Right forelimb (tissue), 1 donor: ENCODE measurements around the gene CLCN6.

Experiments
- DNase-seq: peaks from one replicate; pipeline ENCODE4 v3.0.0-alpha.2; 2018

Gene CLCN6

DNA sequence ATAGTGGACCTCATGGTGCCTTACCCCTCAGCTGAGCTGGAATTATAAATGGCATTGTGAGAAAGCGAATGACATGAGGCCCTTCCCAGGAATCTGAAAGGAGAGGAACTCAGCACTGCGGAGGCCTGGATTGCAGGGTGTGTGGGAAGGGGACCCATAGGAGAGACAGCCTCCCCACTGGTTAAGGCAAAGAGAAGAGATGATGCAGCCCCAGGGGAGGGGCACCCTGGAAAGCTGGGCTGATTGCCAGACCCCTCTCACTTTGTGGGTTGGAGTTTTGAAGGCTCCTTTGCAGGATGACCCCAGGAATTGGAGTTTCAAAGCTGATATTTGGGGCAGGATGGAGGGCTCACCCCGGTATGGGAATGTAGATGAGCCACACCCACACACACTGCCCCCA, 50.7 kb downstream of the CLCN6 start:
- DNase-seq = no peak

DNA sequence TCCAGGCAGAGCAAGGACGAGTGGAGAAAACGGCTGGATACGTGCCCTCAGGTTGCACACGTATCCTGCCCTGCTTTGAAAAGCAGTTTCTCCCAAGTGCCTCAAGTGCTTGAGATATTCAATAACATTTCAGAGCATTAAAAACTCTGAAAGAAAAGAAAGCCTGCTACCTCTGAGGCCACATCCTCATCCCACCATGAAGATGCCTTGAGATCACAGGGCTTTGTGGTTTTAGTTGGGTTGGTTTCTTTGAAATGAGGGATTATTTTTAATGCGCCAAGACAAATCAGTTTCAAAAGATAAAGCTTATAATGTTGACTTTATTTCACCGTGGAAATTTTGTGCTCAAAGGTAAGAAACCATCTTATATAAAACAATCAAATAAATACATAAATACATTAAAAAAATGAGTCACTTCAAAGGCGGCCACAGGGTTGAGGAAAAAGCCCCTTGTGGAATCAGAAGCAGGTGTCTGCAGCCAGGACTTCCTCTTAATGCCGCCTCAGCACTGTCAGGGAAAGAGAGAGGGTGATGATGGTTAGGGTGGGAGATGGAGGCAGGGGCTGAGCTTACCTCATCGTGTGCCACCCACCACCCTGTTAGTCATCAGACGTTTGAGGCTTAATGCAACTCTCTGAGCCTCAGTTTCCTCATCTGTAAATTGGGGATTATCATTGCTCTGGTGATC, 51.3 kb downstream of the CLCN6 start:
- DNase-seq = no peak

DNA sequence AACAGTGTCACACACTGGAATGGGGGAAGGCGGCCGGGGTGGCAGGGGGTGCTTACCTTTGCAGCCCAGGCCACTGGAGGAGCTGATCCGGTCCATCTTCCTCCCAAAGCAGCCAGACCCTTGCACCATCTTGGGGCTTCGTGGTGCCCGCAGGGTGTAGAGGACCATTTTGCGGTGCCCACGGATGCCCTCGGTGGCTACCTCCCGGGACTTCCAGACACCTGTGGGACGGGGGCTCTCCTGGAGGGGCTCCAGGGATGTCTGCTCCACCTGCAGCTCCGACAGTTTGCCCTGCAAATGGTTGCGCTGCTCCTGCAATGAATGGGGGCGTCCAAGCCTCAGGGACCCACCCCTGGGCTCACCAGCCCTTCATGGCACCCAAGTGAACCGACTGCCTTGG, 52.2 kb downstream of the CLCN6 start:
- no peak for DNase-seq

DNA sequence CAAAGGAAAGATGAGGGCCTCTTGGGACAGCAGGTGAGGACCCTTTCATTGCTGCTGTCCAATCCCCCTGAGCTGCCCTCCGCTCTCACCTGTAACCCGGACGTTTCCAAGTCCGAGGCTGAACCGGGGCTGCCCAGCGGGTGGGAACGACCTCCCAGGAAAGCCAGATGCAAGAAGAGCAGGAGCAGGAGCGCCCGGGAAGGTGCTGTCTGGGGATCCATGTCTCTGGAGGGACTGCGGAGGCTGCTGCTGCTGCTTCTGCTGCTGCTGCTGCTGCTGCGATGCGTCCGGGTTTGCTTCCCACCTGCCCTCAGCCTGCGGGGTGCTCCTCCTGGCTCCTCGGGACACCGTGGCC, 52.6 kb downstream of the CLCN6 start, which contains the start of gene NPPB:
Gene NPPB, minus strand, starts transcription at position 333 of the 355 bp plus-strand sequence. Its CDS starts 112 bp downstream, at position 221.
- DNase-seq = no peak

DNA sequence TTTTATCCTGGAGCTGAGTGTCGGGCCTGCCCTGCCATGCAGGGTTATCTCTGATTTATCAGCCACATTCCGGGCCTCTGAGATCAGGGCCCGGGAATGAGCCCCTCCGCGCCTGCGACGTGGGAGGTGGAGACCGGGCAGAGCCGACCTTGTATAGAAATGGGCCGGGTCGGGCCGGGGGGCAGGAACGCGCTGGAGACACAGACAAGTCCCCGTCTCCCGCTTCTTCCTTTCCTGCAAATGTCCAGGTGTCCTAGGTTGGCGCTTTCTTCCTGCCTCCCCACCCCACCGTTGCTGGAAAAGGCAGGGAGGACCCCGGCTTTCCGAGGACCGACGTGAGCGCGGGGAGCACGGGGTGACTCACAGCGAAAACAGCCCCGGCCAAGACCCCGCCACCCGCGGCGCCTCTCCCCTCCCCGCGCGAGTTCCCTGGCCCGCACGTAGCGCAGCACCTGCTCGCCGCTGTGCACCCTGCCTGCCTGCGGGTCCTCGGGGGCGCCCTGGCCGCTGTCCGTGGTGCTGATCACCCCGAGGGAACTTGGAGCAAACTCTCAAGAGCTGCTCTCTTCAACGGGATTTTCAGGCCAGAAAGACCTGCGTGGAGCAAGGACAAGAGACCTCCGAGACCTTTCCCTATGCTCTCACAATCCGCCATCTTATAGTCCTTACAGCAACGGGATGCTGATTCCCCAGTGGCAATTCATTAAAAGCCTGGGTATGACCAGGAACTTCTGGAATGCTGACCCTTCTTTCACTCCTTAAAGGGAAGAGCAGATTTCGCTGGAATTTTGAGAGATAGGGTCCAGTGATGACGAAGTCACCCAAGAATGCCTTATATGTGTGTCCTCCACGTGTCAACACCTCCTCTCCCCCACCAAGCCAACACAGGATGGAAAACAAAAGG, 53.2 kb downstream of the CLCN6 start:
- DNase-seq = peak; percentile 81

DNA sequence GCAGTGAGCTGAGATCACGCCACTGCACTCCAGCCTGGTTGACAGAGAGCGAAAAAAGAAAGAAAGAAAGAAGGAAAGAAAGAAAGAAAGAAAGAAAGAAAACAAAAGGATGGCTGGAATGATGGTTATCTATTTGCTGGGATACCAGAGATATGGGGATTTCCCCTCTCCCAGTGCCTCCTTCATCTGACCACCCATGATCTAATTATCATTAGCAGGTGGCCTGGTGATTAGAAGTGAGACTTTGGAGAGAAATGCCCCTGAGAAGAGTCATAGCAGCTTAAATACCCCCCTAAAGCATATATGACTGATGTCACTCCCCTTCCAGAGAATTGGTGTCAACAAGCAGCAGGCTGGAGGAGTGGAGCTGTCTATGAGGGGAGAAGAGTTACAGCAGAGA, 54.1 kb downstream of the CLCN6 start:
- no peak for DNase-seq

DNA sequence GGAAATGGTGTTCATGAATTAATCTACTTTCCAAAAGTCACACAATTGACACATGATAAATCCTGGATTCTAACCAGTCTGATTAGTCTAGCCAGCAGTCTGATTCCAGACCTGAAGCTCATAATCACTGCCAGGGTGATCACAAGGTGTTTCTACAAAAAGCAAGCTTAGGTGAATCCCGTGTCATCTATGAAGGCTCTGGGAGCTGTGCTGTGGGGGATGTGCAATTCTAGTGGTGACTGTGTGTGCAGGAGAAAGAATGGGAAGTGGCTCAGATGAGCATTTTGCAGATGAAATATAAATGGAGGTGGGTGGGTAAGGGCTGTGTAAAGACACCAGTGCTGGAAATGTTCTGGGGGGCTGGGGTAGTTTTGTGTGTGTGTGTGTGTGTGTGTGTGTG, 54.6 kb downstream of the CLCN6 start:
- DNase-seq = no peak

DNA sequence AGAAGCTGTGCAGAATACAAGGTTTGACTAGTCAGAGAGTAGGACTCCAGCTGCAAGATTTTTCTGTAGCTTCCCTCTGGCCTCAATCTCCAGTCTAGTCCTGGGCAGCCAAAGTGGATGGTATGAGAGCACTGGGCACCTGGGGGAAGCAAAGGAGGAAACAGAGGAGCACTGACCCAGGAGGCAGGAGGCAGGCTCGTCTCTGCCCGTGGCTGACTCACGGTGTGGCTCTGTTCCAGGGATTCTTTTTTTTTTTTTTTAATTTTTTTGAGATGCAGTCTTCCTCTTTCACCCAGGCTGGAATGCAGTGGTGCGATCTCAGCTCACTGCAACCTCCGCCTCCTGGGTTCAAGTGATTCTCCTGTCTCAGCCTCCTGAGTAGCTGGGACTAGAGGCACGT, 56.9 kb downstream of the CLCN6 start:
- DNase-seq = no peak

DNA sequence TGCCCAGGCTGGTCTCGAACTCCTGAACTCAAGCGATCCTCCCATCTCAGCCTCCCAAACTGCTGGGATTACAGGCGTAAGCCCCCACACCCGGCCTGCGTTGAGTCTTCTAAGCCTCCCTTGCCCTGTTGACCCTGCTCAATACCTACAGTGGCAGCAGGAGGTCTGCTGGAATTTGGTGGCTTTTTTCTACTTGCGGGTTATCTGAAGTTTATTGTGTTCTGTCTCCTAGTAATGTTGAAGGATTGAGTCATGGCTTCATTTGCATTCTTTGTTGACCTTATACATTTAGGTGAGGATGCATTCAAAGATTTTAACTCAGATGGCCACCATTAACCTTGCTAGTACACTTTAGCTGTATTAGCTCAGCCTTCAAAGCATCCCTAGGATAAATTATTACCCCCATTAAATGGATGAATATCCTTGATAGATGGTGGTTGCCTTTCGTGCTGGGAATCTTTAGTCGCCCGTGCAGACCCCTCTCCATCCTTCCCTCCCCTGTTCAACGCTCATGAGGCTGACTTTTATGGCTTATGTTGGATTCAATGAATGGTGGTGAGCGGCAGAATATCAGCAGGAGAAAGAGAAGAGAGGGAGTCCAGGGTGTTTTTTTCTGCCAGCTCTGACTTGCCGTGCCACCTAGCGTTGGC, 62.5 kb downstream of the CLCN6 start:
- DNase-seq = no peak

DNA sequence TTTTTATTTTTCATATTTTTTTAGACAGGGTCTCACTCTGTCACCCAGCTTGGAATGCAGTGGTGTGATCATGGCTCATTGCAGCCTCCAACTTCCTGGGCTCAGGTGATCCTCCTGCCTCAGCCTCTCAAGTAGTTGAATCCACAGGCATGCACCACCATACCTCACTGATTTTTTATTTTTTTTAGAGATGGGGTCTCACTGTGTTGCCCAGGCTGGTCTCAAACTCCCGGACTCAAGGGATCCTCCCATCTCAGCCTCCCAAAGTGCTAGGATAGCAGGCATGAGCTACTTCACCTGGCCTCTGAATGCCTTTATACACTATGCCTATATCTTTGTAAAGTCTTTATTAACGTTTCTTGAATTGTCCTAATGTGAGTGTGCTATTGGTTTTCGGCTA, 63.1 kb downstream of the CLCN6 start:
- DNase-seq = no peak

DNA sequence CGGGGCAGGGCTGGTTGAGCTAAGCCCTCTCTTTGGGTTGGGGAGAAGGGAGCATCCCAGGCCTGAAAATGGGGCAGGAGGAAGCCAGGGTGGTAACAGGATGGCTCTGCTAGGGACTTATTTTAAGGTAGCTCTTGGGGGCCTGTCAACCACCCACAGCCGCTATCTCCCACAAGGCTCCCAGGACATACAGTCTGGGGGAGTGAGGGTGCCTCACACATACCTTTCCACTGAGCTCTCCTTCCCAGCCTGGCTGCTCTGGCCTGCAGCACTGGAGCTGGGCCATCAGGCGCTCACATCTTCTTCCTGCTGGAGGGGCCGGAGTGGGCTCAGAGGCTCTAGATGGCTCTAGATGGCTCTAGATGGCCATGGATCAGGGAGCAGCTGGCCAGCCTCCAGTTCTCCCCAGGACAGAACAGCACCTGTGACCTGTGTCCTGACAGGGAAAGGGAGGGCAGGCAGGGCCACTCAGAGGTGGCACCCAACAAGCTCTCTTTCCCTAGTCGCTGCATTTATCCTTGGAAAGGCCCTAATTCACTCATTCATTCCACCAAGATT, 63.7 kb downstream of the CLCN6 start:
- no peak for DNase-seq

DNA sequence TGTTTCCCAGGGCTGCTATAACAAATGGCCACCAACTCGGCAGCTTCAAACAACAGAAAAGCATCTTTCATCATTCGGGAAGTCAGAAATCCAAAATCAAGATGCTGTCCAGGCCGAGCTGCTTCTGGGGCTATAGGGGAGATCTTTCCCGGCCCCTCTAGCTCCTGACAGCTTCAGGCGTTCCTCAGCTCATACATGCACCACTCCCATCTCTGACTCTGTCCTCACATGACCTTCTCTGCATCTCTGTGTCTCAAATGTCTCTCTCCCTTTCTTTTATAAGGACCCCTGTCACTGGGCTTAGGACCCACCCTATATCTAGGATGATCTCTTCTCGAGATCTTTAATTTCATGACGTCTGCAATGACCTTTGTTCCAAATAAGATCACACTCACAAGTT, 66.6 kb downstream of the CLCN6 start:
- DNase-seq = no peak

DNA sequence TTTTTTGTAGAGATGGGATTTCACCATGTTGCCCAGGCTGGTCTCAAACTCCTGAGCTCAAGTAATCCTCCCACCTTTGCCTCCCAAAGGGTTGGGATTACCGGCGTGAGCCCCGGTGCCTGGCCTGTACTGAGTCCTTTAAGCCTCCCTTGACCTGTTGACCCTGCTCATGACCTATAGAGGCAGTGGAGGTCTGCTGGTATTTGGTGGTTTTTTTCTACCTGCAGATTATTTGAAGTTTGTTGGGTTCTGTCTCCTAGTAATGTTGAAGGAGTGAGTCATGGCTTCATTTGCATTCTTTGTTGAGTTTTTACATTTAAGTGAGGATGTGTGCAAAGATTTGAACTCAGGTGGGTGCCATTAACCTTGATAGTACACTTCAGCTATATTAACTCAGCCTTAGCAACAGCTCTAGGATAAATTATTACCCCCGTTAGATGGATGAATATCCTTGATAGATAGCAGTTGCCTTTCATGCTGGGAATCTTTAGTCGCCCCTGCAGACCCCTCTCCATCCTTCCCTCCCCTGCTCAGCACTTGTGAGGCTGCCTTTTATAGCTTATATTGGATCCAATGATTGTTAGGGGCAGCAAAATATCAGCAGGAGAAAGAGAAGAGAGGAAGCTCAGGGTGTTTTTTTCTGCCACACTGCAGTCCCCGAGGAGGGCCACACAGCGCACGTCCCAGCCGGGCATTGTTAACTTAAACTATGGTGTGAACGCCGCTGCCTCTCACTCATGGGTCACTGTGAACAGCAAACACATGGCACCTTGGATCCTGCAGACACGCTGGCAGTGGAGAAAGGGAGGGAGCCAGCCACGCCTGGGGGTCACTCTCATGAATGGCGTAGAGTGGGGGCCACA, 67.6 kb downstream of the CLCN6 start:
- no peak for DNase-seq

DNA sequence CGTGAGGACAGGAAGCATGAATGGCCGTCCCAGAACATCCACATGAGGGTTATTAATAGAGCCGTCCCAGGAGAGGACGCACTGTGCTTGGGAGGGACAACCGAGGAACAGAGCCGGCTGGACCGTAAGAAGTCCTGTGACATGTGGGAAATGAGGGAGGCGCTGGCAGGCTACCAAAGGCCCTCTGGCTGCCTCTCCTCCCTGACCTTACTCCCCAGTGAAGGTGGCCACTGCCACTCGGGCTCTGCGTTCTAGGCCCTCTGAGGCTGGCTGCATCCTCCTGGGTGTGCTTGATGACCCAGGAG, 68.2 kb downstream of the CLCN6 start:
- DNase-seq = no peak

DNA sequence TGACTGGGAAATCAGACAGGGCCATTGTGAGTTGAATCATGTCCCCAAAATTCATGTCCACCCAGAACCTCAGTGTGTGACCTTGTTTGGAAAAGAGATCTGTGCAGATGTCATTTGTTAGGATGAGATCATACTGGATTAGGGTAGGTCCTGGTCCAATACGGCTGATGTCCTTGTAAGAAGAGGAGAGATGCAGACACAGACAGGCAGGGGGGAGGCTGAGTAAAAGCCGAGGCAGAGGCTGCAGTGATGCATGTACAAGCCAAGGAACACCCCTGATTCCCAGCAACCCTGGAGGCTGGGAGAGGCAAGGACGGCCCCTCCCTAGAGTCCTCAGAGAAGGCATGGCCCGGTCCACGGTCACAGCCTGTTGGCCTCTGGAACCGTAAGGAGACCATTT, 68.6 kb downstream of the CLCN6 start:
- DNase-seq = no peak

DNA sequence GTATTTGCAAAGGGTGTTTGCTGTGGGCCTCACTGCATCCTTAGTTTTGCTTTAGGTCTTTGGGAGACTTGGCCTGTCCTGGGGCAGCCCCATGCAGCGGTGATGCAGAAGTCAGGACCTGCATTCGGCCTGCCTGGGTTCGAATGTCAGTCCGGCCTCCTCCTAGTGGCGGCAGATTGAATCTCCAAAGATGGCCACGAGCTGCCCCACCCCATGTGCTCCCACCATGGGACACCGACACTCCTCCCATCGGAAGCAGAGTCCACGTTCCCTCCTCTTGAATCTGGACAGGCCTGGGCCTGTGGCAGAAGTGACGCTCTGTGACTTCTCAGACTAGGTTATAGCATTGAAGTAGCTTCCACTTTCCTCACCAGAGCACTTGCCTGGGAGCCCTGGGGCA, 69.1 kb downstream of the CLCN6 start:
- DNase-seq = no peak

DNA sequence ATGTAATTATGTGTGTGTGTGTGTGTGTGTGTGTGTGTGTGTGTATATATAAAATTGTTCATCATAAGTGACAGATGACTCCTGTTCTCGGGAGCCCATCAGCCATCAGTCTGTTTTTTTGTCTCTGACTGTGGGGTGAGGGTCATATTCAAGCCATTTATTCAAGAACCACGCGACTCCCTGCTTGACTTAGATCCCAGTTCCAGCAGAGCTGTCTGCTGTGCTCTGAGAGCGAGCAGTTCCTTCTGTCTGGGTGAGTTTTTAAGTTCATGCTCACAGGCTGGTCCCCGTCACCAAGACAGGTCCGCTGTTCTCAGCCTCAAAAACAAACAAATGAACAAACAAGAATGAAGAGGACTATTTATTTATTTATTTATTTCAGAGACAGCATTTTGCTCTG, 71.1 kb downstream of the CLCN6 start:
- no peak for DNase-seq

DNA sequence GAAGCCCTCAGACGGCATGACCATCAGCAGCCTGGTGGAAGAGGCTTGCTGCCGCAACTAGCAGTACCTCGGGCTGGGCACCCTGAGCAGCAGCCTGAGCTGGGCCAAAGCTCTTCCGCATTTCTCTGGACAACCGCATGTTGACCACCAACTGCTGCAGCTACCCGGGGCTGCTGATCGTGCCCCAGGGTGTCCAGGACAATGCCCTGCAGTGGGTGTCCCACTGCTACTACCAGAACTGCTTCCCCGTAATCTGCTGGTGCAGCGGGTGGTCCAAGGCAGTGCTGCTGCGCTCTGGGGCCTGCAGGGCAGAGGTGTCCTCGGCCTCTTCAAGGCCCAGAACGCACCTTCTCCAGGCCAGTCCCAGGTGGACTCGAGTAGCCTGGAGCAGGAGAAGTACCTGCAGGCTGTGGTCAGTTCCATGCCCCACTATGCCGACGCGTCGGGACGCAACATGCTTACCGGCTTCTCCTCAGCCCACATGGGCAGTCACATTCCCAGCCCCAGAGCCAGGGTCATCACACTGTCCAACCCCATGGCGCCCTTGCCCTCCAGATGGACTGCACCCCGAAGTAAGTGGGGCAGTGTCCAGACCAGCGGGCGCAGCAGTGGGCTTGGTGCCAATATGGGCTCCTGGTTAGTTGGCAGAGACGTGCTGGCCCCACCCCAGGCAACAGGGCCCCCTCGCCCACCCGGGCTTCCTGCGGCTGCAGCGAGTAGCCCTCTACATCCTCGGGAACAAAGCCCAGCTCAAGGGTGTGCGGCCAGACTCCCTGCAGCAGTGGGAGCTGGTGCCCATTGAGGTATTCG, 72.3 kb downstream of the CLCN6 start:
- no peak for DNase-seq

DNA sequence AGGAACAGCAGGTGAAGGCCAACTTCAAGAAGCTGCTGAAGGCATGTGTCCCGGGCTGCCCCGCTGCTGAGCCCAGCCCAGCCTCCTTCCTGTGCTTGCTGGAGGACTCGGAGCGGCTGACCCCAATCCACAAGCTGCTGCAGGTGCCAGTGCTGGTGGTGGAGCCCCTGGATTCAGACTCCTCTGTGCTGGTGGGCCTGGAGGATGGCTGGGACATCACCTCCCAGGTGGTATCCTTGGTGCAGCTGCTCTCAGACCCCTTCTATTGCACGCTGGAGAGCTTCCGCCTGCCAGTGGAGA, 72.8 kb downstream of the CLCN6 start:
- no peak for DNase-seq

DNA sequence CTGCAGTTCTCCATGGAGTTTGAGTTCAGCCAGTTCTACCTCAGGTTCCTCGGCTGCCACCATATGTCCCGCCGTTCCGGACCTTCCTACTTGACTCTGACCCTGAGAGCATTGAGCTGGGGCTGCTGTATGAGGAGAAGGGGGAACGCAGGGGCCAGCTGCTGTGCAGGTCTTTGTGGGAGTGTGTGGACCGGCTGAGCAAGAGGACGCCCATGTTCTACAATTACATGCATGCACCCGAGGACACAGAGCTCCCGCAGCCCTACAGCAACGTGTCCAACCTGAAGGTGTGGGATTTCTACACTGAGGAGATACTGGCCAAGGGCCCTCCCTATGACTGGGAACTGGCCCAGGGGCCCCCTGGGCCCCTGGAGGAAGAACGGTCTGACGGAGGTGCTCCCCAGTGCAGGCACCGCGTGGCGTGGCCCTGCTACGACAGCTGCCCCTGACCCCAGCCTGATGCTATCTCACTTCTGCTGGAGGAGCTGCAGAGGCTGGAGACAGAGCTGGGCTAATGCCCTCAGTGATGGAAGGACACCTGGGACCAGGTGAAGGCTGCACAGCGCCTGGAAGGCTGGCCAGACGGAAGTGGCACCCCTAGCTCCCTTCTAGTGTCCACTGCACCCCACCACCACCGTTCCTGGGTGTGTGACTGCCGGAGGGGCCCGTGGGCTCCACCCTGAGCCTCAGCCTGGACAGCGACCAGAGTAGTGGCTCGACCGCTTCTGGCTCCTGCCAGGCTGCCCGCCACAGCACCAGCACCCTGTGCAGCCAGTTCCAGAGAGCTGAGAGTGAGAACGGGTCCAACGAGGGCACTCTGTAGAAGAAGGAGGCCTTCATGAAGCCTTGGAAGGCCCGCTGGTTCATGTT, 73.6 kb downstream of the CLCN6 start:
- DNase-seq = no peak

DNA sequence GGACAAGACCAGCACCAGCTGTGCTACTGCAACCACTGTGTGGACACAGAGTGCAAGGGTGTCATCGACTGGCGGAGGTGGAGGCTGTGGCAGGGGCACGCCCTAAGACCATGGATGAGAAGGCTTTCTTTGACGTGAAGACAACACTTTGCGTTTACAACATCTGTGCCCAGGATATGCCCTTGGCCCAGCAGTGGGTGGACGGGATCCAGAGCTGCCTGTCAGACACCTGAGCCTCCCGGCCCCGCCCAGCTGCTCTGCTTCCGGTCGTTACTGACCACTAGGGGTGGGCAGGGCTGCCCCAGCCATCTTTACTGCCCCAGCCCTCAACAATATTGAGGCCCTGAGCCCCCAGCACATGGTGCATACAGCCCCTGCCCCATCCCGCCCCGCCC, 74.2 kb downstream of the CLCN6 start:
- no peak for DNase-seq
